K562 (cell line): ENCODE results near the gene MDM4. TPM values are rescaled to one million over a fixed set of nuclear protein-coding genes. Genes with fewer than 3 reads are reported as not detected.

Source experiments
- ATAC-seq: fragments of 200-7000 bp; cut with Tn5 transposase; 3 replicates; pipeline ENCODE4 v1.9.1; 2020; ENCODE audit warnings: moderate library complexity
- BruUV-seq: library from RNA; stranded (reverse); fragments of 400-500 nt; replicated peaks from 2 replicates; lab custom pipeline; 2021; lab: Mats Ljungman, UMichigan
- CTCF ChIA-PET: fragments of 300-600 bp; formaldehyde crosslinking; extraction: SDS; loops from one replicate; lab custom pipeline; 2021; ENCODE audit warnings: low intra/inter-chr PET ratio; lab: Yijun Ruan, JAX
- POLR2A ChIA-PET: fragments of 300-600, 350-650 bp; sonication (Branson Sonifier 250); formaldehyde crosslinking; extraction: SDS; loops from one replicate; lab custom pipeline; 2021; ENCODE audit warnings: antibody characterized with exemption, inconsistent platforms; lab: Yijun Ruan, JAX
- DNase-seq, 4 experiments: peaks; one replicate each; pipeline versions ENCODE4 v3.0.0 to v3.0.0-alpha.2; 2011 to 2018; ENCODE audit warnings: low spot score in 3 of 4, mixed read lengths in 3 of 4; ENCODE audit errors: extremely low read depth in 1 of 4
- FAIRE-seq: peaks from 2 replicates; lab custom pipeline; 2011; peaks lifted over from hg19 to GRCh38; lab: Jason Lieb, UNC
- H2AFZ ChIP-seq: 2 replicates; pipeline ENCODE4 v1.6.0; 2011; ENCODE audit warnings: low read depth, low read length, control low read depth, inconsistent platforms
- H3K27ac ChIP-seq: fragments of 200-600 bp; 3 replicates; pipeline ENCODE4 v1.8.0; 2011; ENCODE audit warnings: low read depth, mild to moderate bottlenecking, control low read depth, inconsistent platforms, low read length, moderate library complexity, mixed read lengths; ENCODE audit errors: extremely low read depth
- H3K27me3 ChIP-seq, 2 experiments: fragments of 300-600 bp in 1 of 2; 2 replicates in 1 of 2; 3 replicates in 1 of 2; pipeline versions ENCODE4 v1.6.0 to v1.8.0; 2011; ENCODE audit warnings: inconsistent platforms in 2 of 2, low read length in 2 of 2, mild to moderate bottlenecking in 1 of 2, mixed read lengths in 1 of 2, moderate library complexity in 1 of 2; ENCODE audit not compliant: control insufficient read depth in 2 of 2, insufficient read depth in 2 of 2
- H3K36me3 ChIP-seq: fragments of 300-600 bp; 3 replicates; pipeline ENCODE4 v1.8.0; 2011; ENCODE audit warnings: mild to moderate bottlenecking, low read length, inconsistent platforms; ENCODE audit not compliant: control insufficient read depth, insufficient read depth
- H3K4me1 ChIP-seq, 2 experiments: fragments of 200-600 bp in 1 of 2; replicated peaks in 1 of 2; 2 replicates in 1 of 2; 3 replicates in 1 of 2; pipeline versions ENCODE4 v1.5.1 to v1.8.0; 2011; ENCODE audit warnings: inconsistent platforms in 2 of 2, low read length in 2 of 2, mild to moderate bottlenecking in 1 of 2, mixed read lengths in 1 of 2, moderate library complexity in 1 of 2; ENCODE audit not compliant: control insufficient read depth in 2 of 2, insufficient read depth in 2 of 2
- H3K4me2 ChIP-seq: 2 replicates; pipeline ENCODE4 v1.6.1; 2011; ENCODE audit warnings: low read length, control low read depth, inconsistent platforms, mixed read lengths; ENCODE audit not compliant: insufficient read depth
- H3K4me3 ChIP-seq: fragments of 200-600 bp; sonication (generic), shearing (Covaris generic); 2 replicates; pipeline ENCODE4 v1.5.1; 2016; ENCODE audit warnings: control low read depth, inconsistent platforms
- H3K79me2 ChIP-seq: fragments of 200-600 bp; 3 replicates; pipeline ENCODE4 v1.8.0; 2011; ENCODE audit warnings: low read length, inconsistent platforms; ENCODE audit not compliant: control insufficient read depth, insufficient read depth
- H3K9ac ChIP-seq, 2 experiments: 2 replicates each; pipeline versions ENCODE4 v1.6.0 to v1.6.1; 2011; ENCODE audit warnings: low read depth in 2 of 2, low read length in 2 of 2, control low read depth in 1 of 2, inconsistent platforms in 1 of 2, mild to moderate bottlenecking in 1 of 2, mixed read lengths in 1 of 2; ENCODE audit not compliant: insufficient read depth in 1 of 2
- H3K9me1 ChIP-seq: one replicate; pipeline ENCODE4 v1.6.0; 2011; ENCODE audit warnings: inconsistent platforms, mild to moderate bottlenecking, low read length, moderate library complexity; ENCODE audit not compliant: control insufficient read depth, insufficient read depth
- H3K9me3 ChIP-seq: replicated peaks from 2 replicates; pipeline ENCODE4 v1.5.1; 2011; ENCODE audit warnings: low read depth, low read length, inconsistent platforms; ENCODE audit not compliant: control insufficient read depth, insufficient read depth
- H4K20me1 ChIP-seq: replicated peaks from 2 replicates; pipeline ENCODE4 v1.6.1; 2011; ENCODE audit warnings: low read length, inconsistent platforms, mixed read lengths; ENCODE audit not compliant: control insufficient read depth, insufficient read depth
- ATF3 ChIP-seq, 2 experiments: fragments of 450-650 bp in 1 of 2; sonication (generic) in 1 of 2; formaldehyde crosslinking in 1 of 2; IDR thresholded peaks in 1 of 2; conservative IDR thresholded peaks in 1 of 2; 2 replicates each; pipeline versions ENCODE4 v1.6.1 to v1.8.1; 2016 to 2023; ENCODE audit warnings: mild to moderate bottlenecking in 2 of 2, moderate library complexity in 2 of 2, inconsistent platforms in 1 of 2, missing genetic modification reagents in 1 of 2
- CBFB ChIP-seq: sonication (generic); formaldehyde crosslinking; IDR thresholded peaks from 2 replicates; pipeline ENCODE4 v1.4.0; 2020; ENCODE audit warnings: mild to moderate bottlenecking, missing genetic modification reagents
- FOXJ3 ChIP-seq: sonication (generic); formaldehyde crosslinking; IDR thresholded peaks from 2 replicates; pipeline ENCODE4 v1.4.0; 2020; ENCODE audit warnings: mild to moderate bottlenecking, missing genetic modification reagents
- MECOM ChIP-seq: fragments of 250-450 bp; sonication (Bioruptor Pico); IDR thresholded peaks from 2 replicates; pipeline ENCODE4 v1.8.0; 2022; ENCODE audit warnings: inconsistent platforms
- MYNN ChIP-seq, 2 experiments: sonication (generic); formaldehyde crosslinking in 1 of 2; IDR thresholded peaks; 2 replicates each; pipeline versions ENCODE4 v1.5.0 to v1.6.1; 2016 to 2020; ENCODE audit warnings: antibody characterized with exemption in 1 of 2, missing genetic modification reagents in 1 of 2
- NFE2L1 ChIP-seq: fragments of 450-650 bp; IDR thresholded peaks from 2 replicates; pipeline ENCODE4 v1.6.1; 2016; ENCODE audit warnings: missing genetic modification characterization, low read depth, mild to moderate bottlenecking, missing compliant biosample characterization, moderate library complexity, borderline replicate concordance
- SMARCA4 ChIP-seq: fragments of 450-650 bp; IDR thresholded peaks from 2 replicates; pipeline ENCODE4 v1.6.1; 2016
- TCF7L2 ChIP-seq: fragments of 150-350 bp; IDR thresholded peaks from 2 replicates; pipeline ENCODE4 v1.6.1; 2016; ENCODE audit warnings: low read depth, mild to moderate bottlenecking, low read length, moderate library complexity
- TCFL5 ChIP-seq: fragments of 250-450 bp; sonication (Bioruptor Pico); conservative IDR thresholded peaks from 2 replicates; pipeline ENCODE4 v1.6.1; 2021; ENCODE audit warnings: mild to moderate bottlenecking, moderate library complexity, matching md5 sums
- THAP12 ChIP-seq: fragments of 250-450 bp; sonication (Bioruptor Pico); IDR thresholded peaks from 2 replicates; pipeline ENCODE4 v1.9.0; 2021; ENCODE audit warnings: mild to moderate bottlenecking, inconsistent platforms
- TRIM24 ChIP-seq, 2 experiments: fragments of 450-650 bp; IDR thresholded peaks; 2 replicates each; pipeline ENCODE4 v1.6.1; 2016
- WGBS: fragments of 100-300 bp; shearing (Covaris generic); methylation state at CpG from one replicate; pipeline ENCODE4 v1.1.6; 2016; ENCODE audit warnings: low coverage, mixed read lengths; ENCODE audit not compliant: insufficient coverage; ENCODE audit errors: missing lambda C conversion rate; 5-methylcytosine and 5-hydroxymethylcytosine counted together
- in situ Hi-C: fragments of 300-500 bp; cut with MboI; formaldehyde crosslinking; loops from 4 replicates; pipeline ENCODE4 v1.15.0; 2018; ENCODE audit warnings: inconsistent platforms, mixed read lengths
- intact Hi-C: fragments of 100-400 bp; cut with micrococcal nuclease; formaldehyde crosslinking; loops from 2 replicates; pipeline ENCODE4 v1.14.2; 2022
- polyA plus RNA-seq, 8 experiments: library from polyadenylated mRNA; depleted of rRNA in 4 of 8; stranded (reverse) in 5 of 8; unstranded in 3 of 8; fragments of >200 nt; fragmentation: Nextera tagmentation in 2 of 8; fragmentation: Illumina TruSeq in 1 of 8; extraction: Ambion mirVana in 2 of 8; extraction: Trizol in 1 of 8; gene quantifications; 2 replicates each; pipeline versions ENCODE4 v1.2.1 to v1.2.3, GENCODE V29; 2011 to 2014; ENCODE audit warnings: inconsistent platforms in 1 of 8, missing spikeins in 1 of 8
- total RNA-seq, 7 experiments: library from RNA; depleted of rRNA in 6 of 7; stranded (reverse); fragments of >200 nt in 6 of 7; fragmentation: Illumina TruSeq in 2 of 7; extraction: Trizol in 2 of 7; gene quantifications; 2 replicates each; pipeline versions ENCODE4 v1.2.1 to v1.2.3, GENCODE V29; 2011 to 2021; ENCODE audit warnings: low replicate concordance in 1 of 7
- TF ChIP-seq, protein P1 (sequence below): sonication (generic); formaldehyde crosslinking; IDR thresholded peaks from 2 replicates; pipeline ENCODE4 v1.9.0; 2022; ENCODE audit warnings: mild to moderate bottlenecking, missing genetic modification reagents
- TF ChIP-seq, protein P2 (sequence below), 2 experiments: IDR thresholded peaks; 2 replicates each; pipeline ENCODE4 v1.6.1; 2011; ENCODE audit warnings: borderline replicate concordance in 1 of 2, control low read depth in 1 of 2, low read depth in 1 of 2, low read length in 1 of 2, mild to moderate bottlenecking in 1 of 2, mixed read lengths in 1 of 2, moderate library complexity in 1 of 2; ENCODE audit not compliant: insufficient read depth in 1 of 2, insufficient read length in 1 of 2, poor library complexity in 1 of 2, severe bottlenecking in 1 of 2; ENCODE audit errors: extremely low read depth in 1 of 2

The MDM4 gene
- total and polyA plus RNA-seq, 9 of the 15 experiments (the other 6 are each of a cell fraction or from before 2014, with no cell fraction given): 3.3 to 61.7 (median 21.2) TPM

- H3K4me1 ChIP-seq: peaks cover 36 to 39% of the 10 kb centered on the region in 2 experiments
- peaks cover 6% of the 10 kb centered on the region; the same call in 1 of the 2 replicates for H3K9me3 ChIP-seq
- no peaks in the 10 kb centered on the region for H3K27me3 ChIP-seq
- 0 out of 4 replicates have a peak overlapping the region, but pooled peaks of 1 of the 2 experiments have one; percentile 15 for H3K9ac ChIP-seq
- peak overlapping the region; percentile 15; the same call in 1 of the 3 replicates for H3K27ac ChIP-seq
- DNase-seq (peak in 2 of 4 experiments; percentile 22 to 50), FAIRE-seq (no peak), ATAC-seq (no peak)
- peaks cover 3% of the 10 kb centered on the region for H3K9me1 ChIP-seq
- in situ Hi-C loops (no loop called here), intact Hi-C loops (no loop called here)
- peaks cover 71% of the 10 kb centered on the region for H3K36me3 ChIP-seq
- H2AFZ ChIP-seq: no peak overlapping the region
- 27% methylated on average over 5 of the region's 5 CpGs for WGBS
- H3K4me2 ChIP-seq: peak overlapping the region; percentile 15; the same call in 1 of the 2 replicates
- no TSS peak for BruUV-seq
- no peak overlapping the region for H3K4me3 ChIP-seq
- ChIA-PET POLR2A (interaction anchor here (0.8 to 1.7 kb wide), 4 partner anchors 10 to 119 kb away, joined by 3 to 9 read pairs (median 4); no protein-coding TSS in a partner anchor), CTCF (no interaction called here)
- H4K20me1 ChIP-seq: peaks cover 16% of the 10 kb centered on the region; the same call in 1 of the 2 replicates
- peaks cover 90% of the 10 kb centered on the region for H3K79me2 ChIP-seq
- TF ChIP-seq ATF3 (IDR thresholded peaks at IDR 0.05) (no peak), ATF3 (CRISPR knock-in tag; conservative IDR thresholded peaks at IDR 0.05) (no peak), SMARCA4 (0 out of 2 replicates have a peak, but pooled peaks have one; percentile 33), FOXJ3 (CRISPR knock-in tag) (no peak), TCFL5 (CRISPR knock-in tag) (no peak), MECOM (CRISPR knock-in tag) (no peak), TRIM24 (IDR thresholded peaks at IDR 0.05) (peak; percentile 63 to 67), THAP12 (CRISPR knock-in tag) (no peak), NFE2L1 (tag) (no peak), CBFB (peak; percentile 89; the same call in 1 of the 2 replicates), MYNN (IDR thresholded peaks at IDR 0.05) (no peak), MYNN (CRISPR knock-in tag; IDR thresholded peaks at IDR 0.05) (no peak), TCF7L2 (no peak)
- TF ChIP-seq, protein P1, sequence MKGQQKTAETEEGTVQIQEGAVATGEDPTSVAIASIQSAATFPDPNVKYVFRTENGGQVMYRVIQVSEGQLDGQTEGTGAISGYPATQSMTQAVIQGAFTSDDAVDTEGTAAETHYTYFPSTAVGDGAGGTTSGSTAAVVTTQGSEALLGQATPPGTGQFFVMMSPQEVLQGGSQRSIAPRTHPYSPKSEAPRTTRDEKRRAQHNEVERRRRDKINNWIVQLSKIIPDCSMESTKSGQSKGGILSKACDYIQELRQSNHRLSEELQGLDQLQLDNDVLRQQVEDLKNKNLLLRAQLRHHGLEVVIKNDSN (CRISPR knock-in tag): peak; percentile 68
- TF ChIP-seq, protein P2, sequence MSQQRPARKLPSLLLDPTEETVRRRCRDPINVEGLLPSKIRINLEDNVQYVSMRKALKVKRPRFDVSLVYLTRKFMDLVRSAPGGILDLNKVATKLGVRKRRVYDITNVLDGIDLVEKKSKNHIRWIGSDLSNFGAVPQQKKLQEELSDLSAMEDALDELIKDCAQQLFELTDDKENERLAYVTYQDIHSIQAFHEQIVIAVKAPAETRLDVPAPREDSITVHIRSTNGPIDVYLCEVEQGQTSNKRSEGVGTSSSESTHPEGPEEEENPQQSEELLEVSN (IDR thresholded peaks at IDR 0.05; ENCODE audit: borderline replicate concordance in 1 of 2, extremely low read depth in 1 of 2, insufficient read depth in 1 of 2, insufficient read length in 1 of 2, low read depth in 1 of 2, low read length in 1 of 2, poor library complexity in 1 of 2, severe bottlenecking in 1 of 2): no peak
These were observed 4.9 kb downstream of the MDM4 start for GRCh38 chr1:204520834-204521709.
